PC-3 (cell line): ENCODE data around the gene UTF1. TPM values are rescaled to one million over a fixed set of nuclear protein-coding genes. Genes with fewer than 3 reads are reported as not detected.

ENCODE experiments used
- ATAC-seq: fragments of 200-7000 bp; cut with Tn5 transposase; 2 replicates; pipeline ENCODE4 v1.9.1; 2020; ENCODE audit warnings: mild to moderate bottlenecking, moderate library complexity
- Bru-seq: library from RNA; stranded (reverse); fragments of 400-500 nt; gene quantifications from one replicate; lab custom pipeline; 2021; lab: Mats Ljungman, UMichigan
- BruChase-seq, 2 experiments: library from RNA; stranded (reverse); fragments of 400-500 nt; gene quantifications; one replicate each; lab custom pipeline; 2021; lab: Mats Ljungman, UMichigan
- BruUV-seq: library from RNA; stranded (reverse); fragments of 400-500 nt; replicated peaks from 2 replicates; lab custom pipeline; 2021; lab: Mats Ljungman, UMichigan
- CTCF ChIA-PET: fragments of 300-600 bp; sonication (Branson Sonifier 250); formaldehyde crosslinking; loops from one replicate; lab custom pipeline; 2022; ENCODE audit warnings: antibody characterized with exemption; lab: Charles Lee
- POLR2A ChIA-PET: fragments of 300-600 bp; sonication (Branson Sonifier 250); formaldehyde crosslinking; loops from one replicate; lab custom pipeline; 2022; ENCODE audit warnings: antibody characterized with exemption; ENCODE audit not compliant: unreplicated experiment; lab: Charles Lee
- DNase-seq: peaks from one replicate; pipeline ENCODE4 v3.0.0-alpha.2; 2015
- H2AFZ ChIP-seq: fragments of 300-600 bp; sonication (generic); 2 replicates; pipeline ENCODE4 v1.6.0; 2016; ENCODE audit warnings: antibody characterized with exemption, low read length
- H3F3A ChIP-seq: fragments of 300-600 bp; sonication (generic); one replicate; pipeline ENCODE4 v1.6.0; 2017; ENCODE audit warnings: antibody characterized with exemption, low read length, control low read depth, mild to moderate bottlenecking; ENCODE audit not compliant: unreplicated experiment
- H3K27ac ChIP-seq: fragments of 300-600 bp; sonication (generic); 2 replicates; pipeline ENCODE4 v1.5.1; 2016; ENCODE audit warnings: mild to moderate bottlenecking, low read length
- H3K27me3 ChIP-seq: fragments of 300-600 bp; sonication (generic); 2 replicates; pipeline ENCODE4 v1.6.1; 2016; ENCODE audit warnings: low read length, mixed read lengths
- H3K36me3 ChIP-seq: fragments of 300-600 bp; sonication (generic); 2 replicates; pipeline ENCODE4 v1.6.1; 2016; ENCODE audit warnings: low read depth, mixed run types, low read length, mixed read lengths
- H3K4me1 ChIP-seq: fragments of 300-600 bp; sonication (generic); 2 replicates; pipeline ENCODE4 v1.5.1; 2016; ENCODE audit warnings: low read length; ENCODE audit not compliant: insufficient read depth
- H3K4me2 ChIP-seq: fragments of 300-600 bp; sonication (generic); 2 replicates; pipeline ENCODE4 v1.6.0; 2016; ENCODE audit warnings: low read length
- H3K4me3 ChIP-seq: fragments of 300-600 bp; sonication (generic); 2 replicates; pipeline ENCODE4 v1.5.1; 2016; ENCODE audit warnings: mild to moderate bottlenecking, low read length, mixed read lengths
- H3K79me2 ChIP-seq: fragments of 300-600 bp; sonication (generic); 2 replicates; pipeline ENCODE4 v1.6.1; 2017; ENCODE audit warnings: low read length, mixed read lengths
- H3K9ac ChIP-seq: fragments of 300-600 bp; sonication (generic); 2 replicates; pipeline ENCODE4 v1.6.0; 2016; ENCODE audit warnings: mild to moderate bottlenecking, low read length
- H3K9me2 ChIP-seq: fragments of 300-600 bp; sonication (generic); replicated peaks from 2 replicates; pipeline ENCODE4 v1.6.1; 2016; ENCODE audit warnings: mixed run types, low read length, mixed read lengths
- H3K9me3 ChIP-seq: fragments of 300-600 bp; sonication (generic); 2 replicates; pipeline ENCODE4 v1.6.1; 2016; ENCODE audit warnings: low read length, mixed read lengths
- H4K20me1 ChIP-seq: fragments of 300-600 bp; sonication (generic); 2 replicates; pipeline ENCODE4 v1.6.1; 2016; ENCODE audit warnings: low read length, mixed read lengths
- CTCF ChIP-seq: fragments of 300-600 bp; sonication (generic); conservative IDR thresholded peaks from 2 replicates; pipeline ENCODE4 v1.5.1; 2017; ENCODE audit warnings: antibody characterized with exemption, low read depth, mild to moderate bottlenecking, low read length
- EZH2 ChIP-seq: fragments of 300-600 bp; sonication (generic); IDR thresholded peaks from one replicate; pipeline ENCODE4 v1.6.1; 2017; ENCODE audit warnings: antibody characterized with exemption, mild to moderate bottlenecking, low read length; ENCODE audit not compliant: unreplicated experiment
- EZH2phosphoT487 ChIP-seq: fragments of 300-600 bp; sonication (generic); IDR thresholded peaks from 2 replicates; pipeline ENCODE4 v1.6.1; 2018; ENCODE audit warnings: mild to moderate bottlenecking, antibody characterized with exemption, low read length, borderline replicate concordance
- intact Hi-C: fragments of 100-400 bp; cut with micrococcal nuclease; formaldehyde crosslinking; loops from 2 replicates; pipeline ENCODE4 v1.9.0; 2023
- long read RNA-seq: library from polyadenylated mRNA; unstranded; transcript quantifications from one replicate; pipeline ENCODE4 v2.0.0, GENCODE V29; 2021; ENCODE audit not compliant: unreplicated experiment
- total RNA-seq: library from RNA; depleted of rRNA; stranded (reverse); fragments of >200 nt; gene quantifications from 2 replicates; pipeline ENCODE4 v1.2.3, GENCODE V29; 2014; rRNA removed

The UTF1 gene, protein sequence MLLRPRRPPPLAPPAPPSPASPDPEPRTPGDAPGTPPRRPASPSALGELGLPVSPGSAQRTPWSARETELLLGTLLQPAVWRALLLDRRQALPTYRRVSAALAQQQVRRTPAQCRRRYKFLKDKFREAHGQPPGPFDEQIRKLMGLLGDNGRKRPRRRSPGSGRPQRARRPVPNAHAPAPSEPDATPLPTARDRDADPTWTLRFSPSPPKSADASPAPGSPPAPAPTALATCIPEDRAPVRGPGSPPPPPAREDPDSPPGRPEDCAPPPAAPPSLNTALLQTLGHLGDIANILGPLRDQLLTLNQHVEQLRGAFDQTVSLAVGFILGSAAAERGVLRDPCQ
- total RNA-seq (not detected in 2 replicates), Bru-seq, nascent RNA (not detected), BruChase-seq, experiment 1, labeled RNA remaining after a 6-hour chase (not detected), BruChase-seq, experiment 2, labeled RNA remaining after a 2-hour chase (not detected)
- long read RNA-seq: 0 reads

GRCh38 chr10:133230044-133230361, at the start of gene UTF1:
Gene UTF1, plus strand, starts transcription at chr10:133230217. Its CDS starts 72 bp downstream, at chr10:133230289.
- CTCF ChIA-PET: no interaction called here

GRCh38 chr10:133180965-133181639, 48.9 kb upstream of the UTF1 start:
- no peak overlapping the region for H3K9ac ChIP-seq
- no peak overlapping the region for H3K4me3 ChIP-seq
- ChIA-PET CTCF (no interaction called here), POLR2A (no interaction called here)
- H3K9me3 ChIP-seq: no peaks in the 10 kb centered on the region
- H3K4me2 ChIP-seq: no peak overlapping the region
- no peaks in the 10 kb centered on the region for H3K9me2 ChIP-seq
- no peaks in the 10 kb centered on the region for H3K4me1 ChIP-seq
- TF ChIP-seq EZH2phosphoT487: no peak
- TF ChIP-seq EZH2: no peak
- no peak for TF ChIP-seq CTCF
- no peak overlapping the region for H2AFZ ChIP-seq
- H3K36me3 ChIP-seq: no peaks in the 10 kb centered on the region
- H3K27me3 ChIP-seq: peaks cover 63% of the 10 kb centered on the region
- BruUV-seq: no TSS peak
- intact Hi-C loops: no loop called here
- H3K27ac ChIP-seq: no peak overlapping the region
- no peaks in the 10 kb centered on the region for H3F3A ChIP-seq
- DNase-seq (no peak), ATAC-seq (no peak)
- H4K20me1 ChIP-seq: no peaks in the 10 kb centered on the region
- H3K79me2 ChIP-seq: no peaks in the 10 kb centered on the region

More at GRCh38 chr10:133230044-133230361, at the start of gene UTF1:
- no peak for ATAC-seq
- TF ChIP-seq CTCF (no peak), EZH2 (no peak), EZH2phosphoT487 (no peak)
- Histone ChIP-seq H3K9me3 (no peaks in the 10 kb centered on the region), H3K4me3 (no peak within 1 kb of the TSS), H3F3A (no peaks in the 10 kb centered on the region), H2AFZ (no peak within 1 kb of the TSS), H3K9me2 (no peaks in the 10 kb centered on the region), H4K20me1 (no peaks in the 10 kb centered on the region), H3K79me2 (no peaks in the 10 kb centered on the region), H3K4me1 (no peaks in the 10 kb centered on the region), H3K9ac (no peak within 1 kb of the TSS), H3K36me3 (no peaks in the 10 kb centered on the region), H3K4me2 (no peak within 1 kb of the TSS), H3K27ac (no peak within 1 kb of the TSS), H3K27me3 (0 out of 2 replicates have a peak, but pooled peaks cover 7% of the 10 kb centered on the region)
- no peak for DNase-seq
- intact Hi-C loops: no loop called here
- POLR2A ChIA-PET: no interaction called here
- BruUV-seq: no TSS peak

DNA sequence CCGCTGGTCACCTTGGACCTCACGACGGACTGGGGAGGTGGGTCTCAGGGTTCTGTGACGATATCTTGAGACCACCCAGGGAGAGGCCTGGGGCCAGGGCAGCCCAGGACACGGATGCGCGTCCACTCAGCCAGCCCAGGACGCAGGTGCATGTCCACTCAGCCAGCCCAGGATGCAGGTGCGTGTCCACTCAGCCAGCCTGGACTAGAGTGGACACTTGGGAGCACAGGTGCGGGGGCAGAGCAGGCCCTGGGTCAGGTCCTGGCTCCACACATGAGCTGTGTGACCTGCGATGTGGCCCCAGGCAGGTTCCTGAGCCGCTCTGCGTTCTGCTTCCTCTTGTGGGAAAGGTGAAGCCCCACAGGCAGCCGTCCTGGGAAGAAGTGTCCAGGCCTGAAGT, 47.8 kb upstream of the UTF1 start:
- ATAC-seq (no peak), DNase-seq (no peak)
- Histone ChIP-seq H3K36me3 (no peaks in the 10 kb centered on the region), H3K9me3 (no peaks in the 10 kb centered on the region), H3K79me2 (no peaks in the 10 kb centered on the region), H3K27me3 (peaks cover 73% of the 10 kb centered on the region), H2AFZ (no peak overlapping the region), H4K20me1 (no peaks in the 10 kb centered on the region), H3K4me3 (no peak overlapping the region), H3K9ac (no peak overlapping the region), H3K9me2 (no peaks in the 10 kb centered on the region), H3K4me2 (no peak overlapping the region), H3K27ac (no peak overlapping the region), H3F3A (no peaks in the 10 kb centered on the region), H3K4me1 (no peaks in the 10 kb centered on the region)
- TF ChIP-seq EZH2phosphoT487: no peak
- no peak for TF ChIP-seq CTCF
- no peak for TF ChIP-seq EZH2
- intact Hi-C loops: no loop called here
- POLR2A ChIA-PET: no interaction called here
- BruUV-seq: no TSS peak
- CTCF ChIA-PET: no interaction called here
